Uterus (tissue), 4 donors: ENCODE measurements around the gene FOXP4. TPM values are rescaled to one million over a fixed set of nuclear protein-coding genes. Genes with fewer than 3 reads are reported as not detected.

ENCODE experiments used
- DNase-seq, 2 donors: peaks; one replicate each; pipeline ENCODE4 v3.0.0-alpha.2; 2019 to 2020
- H3K27ac ChIP-seq, 2 donors: fragments of 200-600 bp; sonication (generic); 1 replicate in 1 of 2; 2 replicates in 1 of 2; pipeline ENCODE4 v1.5.1; 2016 to 2018
- H3K27me3 ChIP-seq, 2 donors: fragments of 200-600 bp; sonication (generic); one replicate each; pipeline ENCODE4 v1.5.1; 2018 to 2019; ENCODE audit warnings: control low read depth in 1 of 2
- H3K36me3 ChIP-seq, 2 donors: fragments of 200-600 bp; sonication (generic); one replicate each; pipeline ENCODE4 v1.5.1; 2019; ENCODE audit warnings: control low read depth in 1 of 2
- H3K4me1 ChIP-seq, 2 donors: fragments of 200-600 bp; sonication (generic); one replicate each; pipeline ENCODE4 v1.5.1; 2018 to 2019; ENCODE audit warnings: control low read depth in 1 of 2
- H3K4me3 ChIP-seq, 2 donors: fragments of 200-600 bp; sonication (generic); 1 replicate in 1 of 2; 2 replicates in 1 of 2; pipeline ENCODE4 v1.5.1; 2018 to 2019; ENCODE audit warnings: mild to moderate bottlenecking in 1 of 2
- H3K9me3 ChIP-seq, 2 donors: fragments of 200-600 bp; sonication (generic); one replicate each; pipeline ENCODE4 v1.5.1; 2019; ENCODE audit warnings: control low read depth in 1 of 2
- CTCF ChIP-seq, 4 experiments: fragments of 200-600 bp in 2 of 4; fragments of 450-650 bp in 2 of 4; sonication (generic) in 2 of 4; IDR thresholded peaks; one replicate each; pipeline ENCODE4 v1.5.1; 2016 to 2019; ENCODE audit warnings: antibody characterized with exemption in 4 of 4, mild to moderate bottlenecking in 2 of 4, moderate library complexity in 1 of 4
- POLR2A ChIP-seq, 2 donors: fragments of 450-650 bp; IDR thresholded peaks; one replicate each; pipeline ENCODE4 v1.6.1; 2016; ENCODE audit warnings: antibody characterized with exemption in 2 of 2, mild to moderate bottlenecking in 1 of 2, moderate library complexity in 1 of 2
- intact Hi-C: fragments of 100-400 bp; cut with DNase I; formaldehyde crosslinking; loops from one replicate; pipeline ENCODE4 v1.15.1; 2023; ENCODE audit warnings: low total_unique reads
- total RNA-seq, 4 donors: library from RNA; depleted of rRNA in 3 of 4; stranded (reverse); fragments of >200 nt in 3 of 4; gene quantifications; one replicate each; pipeline versions ENCODE4 v1.1.0 to v1.2.4, GENCODE V29; 2014 to 2023
- donor health status: DM: yes; HTN: yes; CAD: no.

Gene FOXP4
- total RNA-seq, 4 donors from 2014 or later: 3.8 to 50.1 (median 9.4) TPM

DNA sequence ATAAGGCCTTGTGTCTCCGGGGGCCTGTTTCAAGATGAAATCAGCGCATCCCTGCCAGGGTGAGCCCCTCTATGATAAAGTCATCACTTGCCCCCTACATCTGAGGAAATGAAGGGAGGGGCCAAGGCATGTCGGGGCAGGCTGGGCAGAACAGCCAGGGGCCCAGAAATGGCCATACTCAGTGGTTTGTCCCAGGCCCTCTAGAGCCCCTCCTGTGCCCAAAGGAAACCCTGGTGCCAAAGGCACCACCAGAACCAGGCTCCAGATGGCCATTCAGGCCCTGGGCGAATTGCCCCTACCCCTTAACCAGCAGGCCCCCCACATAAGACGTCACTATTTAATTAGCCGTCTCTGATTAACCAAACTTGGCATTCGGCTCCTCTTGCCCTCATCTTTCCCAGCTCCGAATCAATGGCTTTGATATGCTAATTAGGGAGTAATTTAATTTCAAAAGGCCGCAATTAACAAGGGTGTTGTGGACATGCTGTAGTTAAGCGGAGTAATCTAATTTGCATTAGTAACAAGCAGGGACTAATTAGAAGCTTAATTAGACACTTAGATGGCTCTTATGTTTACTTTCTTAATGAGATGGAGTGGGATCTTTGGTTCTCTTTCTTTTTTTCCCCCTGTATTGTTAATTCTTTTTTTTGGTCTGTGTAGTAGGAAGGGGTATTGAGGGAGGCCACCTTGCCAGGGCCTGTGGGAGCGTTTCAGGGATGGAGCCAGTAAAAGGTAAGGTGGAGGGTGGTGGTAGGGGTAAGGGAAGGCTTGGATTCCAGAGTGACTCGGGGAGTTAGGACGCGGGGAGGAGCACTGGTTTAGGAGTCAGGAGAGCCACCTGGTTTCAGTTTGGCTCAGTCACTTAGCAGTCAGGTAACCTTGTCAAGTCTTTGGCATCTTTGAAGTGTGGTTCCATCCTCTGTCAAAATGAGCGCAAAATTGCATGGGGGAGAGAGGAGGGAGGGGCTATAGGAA, 9.4 kb downstream of the FOXP4 start:
- Histone ChIP-seq H3K36me3 (no peaks in the 10 kb centered on the region), H3K4me1 (peaks cover 0 to 9% of the 10 kb centered on the region in 2 donors), H3K4me3 (no peak overlapping the region), H3K27me3 (no peaks in the 10 kb centered on the region), H3K27ac (no peak overlapping the region), H3K9me3 (no peaks in the 10 kb centered on the region)
- no peak for DNase-seq
- intact Hi-C loops: no loop called here
- TF ChIP-seq CTCF (IDR thresholded peaks at IDR 0.05) (no peak), POLR2A (IDR thresholded peaks at IDR 0.05) (no peak)

GRCh38 chr6:41557335-41557734, 11.2 kb downstream of the FOXP4 start:
- no peaks in the 10 kb centered on the region for H3K9me3 ChIP-seq
- H3K4me3 ChIP-seq: no peak overlapping the region
- peaks cover 0 to 9% of the 10 kb centered on the region in 2 donors for H3K4me1 ChIP-seq
- no peak for TF ChIP-seq CTCF (IDR thresholded peaks at IDR 0.05)
- TF ChIP-seq POLR2A (IDR thresholded peaks at IDR 0.05): no peak
- intact Hi-C loops: no loop called here
- H3K27ac ChIP-seq: peak overlapping the region in 1 of 2 donors; percentile 38
- no peaks in the 10 kb centered on the region for H3K36me3 ChIP-seq
- DNase-seq: no peak
- no peaks in the 10 kb centered on the region for H3K27me3 ChIP-seq

DNA sequence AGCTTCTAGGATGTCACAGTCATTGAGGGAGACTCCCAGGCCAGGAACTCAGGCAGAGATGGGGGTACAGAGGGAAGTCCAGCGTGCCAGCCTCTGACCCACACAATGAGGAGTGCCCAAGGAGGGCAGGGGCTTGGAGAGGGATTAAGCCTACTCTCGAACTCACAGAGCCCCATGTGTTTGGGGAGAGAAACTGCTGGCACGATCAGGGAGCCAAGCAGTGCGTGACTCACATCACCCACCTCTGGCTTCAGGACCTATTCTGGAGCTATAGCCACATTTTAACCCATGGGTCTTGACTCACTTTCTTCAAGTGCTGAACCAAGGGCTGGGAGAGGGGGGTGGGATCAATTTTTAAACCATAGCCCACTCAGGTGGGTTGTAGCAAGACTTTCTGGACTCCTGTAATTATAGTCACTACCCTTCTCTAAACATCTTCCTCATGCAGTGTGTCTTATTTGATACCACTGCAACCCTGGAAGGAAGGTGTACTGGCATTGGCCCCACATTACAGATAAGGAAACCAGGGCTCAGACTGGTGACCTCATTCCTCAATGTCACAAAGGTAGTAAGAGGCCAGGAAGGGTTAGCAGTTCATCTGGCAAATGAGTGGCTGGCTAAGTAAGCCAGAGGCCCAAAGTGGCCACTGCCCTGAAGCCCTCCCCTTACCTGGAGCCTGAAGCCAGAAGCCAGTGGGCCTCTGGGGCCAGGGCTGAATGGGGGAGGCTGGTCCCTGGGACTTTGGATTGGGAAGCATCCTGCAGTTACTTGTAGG, 12.0 kb downstream of the FOXP4 start:
- DNase-seq: no peak
- intact Hi-C loops: no loop called here
- no peak overlapping the region for H3K4me3 ChIP-seq
- H3K36me3 ChIP-seq: no peaks in the 10 kb centered on the region
- peak overlapping the region in 1 of 2 donors; percentile 38 for H3K27ac ChIP-seq
- H3K9me3 ChIP-seq: no peaks in the 10 kb centered on the region
- H3K4me1 ChIP-seq: peaks cover 0 to 8% of the 10 kb centered on the region in 2 donors
- TF ChIP-seq POLR2A (IDR thresholded peaks at IDR 0.05) (no peak), CTCF (IDR thresholded peaks at IDR 0.05) (no peak)
- no peaks in the 10 kb centered on the region for H3K27me3 ChIP-seq

DNA sequence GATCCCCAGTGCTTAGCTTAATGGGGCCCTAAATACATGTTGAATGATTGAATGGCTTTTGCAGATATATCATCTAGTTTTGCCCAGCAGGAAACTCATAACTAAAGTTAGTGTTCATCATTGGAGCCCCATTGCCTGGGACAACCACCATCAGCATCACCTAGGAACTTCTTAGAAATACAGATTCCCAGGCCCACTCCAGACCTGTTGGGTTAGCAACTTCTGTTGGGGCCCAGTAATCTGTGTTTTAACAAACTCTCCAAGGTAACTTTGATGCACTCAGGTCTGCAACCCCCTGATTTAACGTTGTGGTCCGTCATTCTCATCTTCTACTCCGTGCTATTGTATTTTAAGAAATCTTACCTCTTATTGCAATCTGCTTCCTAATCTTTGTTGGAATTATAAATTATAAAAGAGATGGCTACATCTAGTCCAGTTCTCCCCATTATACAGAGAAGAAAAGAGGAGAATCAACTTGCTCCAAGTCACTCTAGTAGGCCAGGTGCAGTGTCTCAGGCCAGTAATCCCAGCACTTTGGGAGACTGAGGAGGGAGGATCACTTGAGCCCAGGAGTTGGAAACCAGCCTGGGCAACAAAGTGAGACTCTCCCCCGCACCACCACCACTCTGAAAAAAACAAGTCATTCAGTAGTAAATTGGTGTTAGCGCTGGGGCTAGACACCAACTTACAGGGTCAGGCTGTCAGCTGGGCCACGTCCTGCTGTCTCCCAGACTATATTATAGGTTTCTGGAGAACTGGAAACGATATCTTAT, 13.7 kb downstream of the FOXP4 start:
- TF ChIP-seq CTCF (IDR thresholded peaks at IDR 0.05): no peak
- TF ChIP-seq POLR2A (IDR thresholded peaks at IDR 0.05): no peak
- peak in 1 of 2 donors; percentile 65 for DNase-seq
- Histone ChIP-seq H3K36me3 (no peaks in the 10 kb centered on the region), H3K4me1 (peaks cover 0 to 5% of the 10 kb centered on the region in 2 donors), H3K9me3 (no peaks in the 10 kb centered on the region), H3K27ac (peak overlapping the region; percentile 33 to 76), H3K4me3 (peak overlapping the region in 1 of 2 donors; percentile 55), H3K27me3 (no peaks in the 10 kb centered on the region)
- intact Hi-C loops: no loop called here
